Stimulated activated CD4-positive, alpha-beta T cell treated with anti-CD3 and anti-CD28 coated beads, Interleukin-15, amount 100 ng/mL, for 1 hour (primary cell): ENCODE results near the gene TBC1D10A.
"Not testable (repeated sequence)": the region's sequence is repeated elsewhere in the genome, so short reads cannot be mapped to it uniquely, and the experiment has no call there.

Source experiments
- DNase-seq, 2 donors: peaks; one replicate each; pipeline ENCODE4 v3.0.0-alpha.2; 2020; ENCODE audit warnings: low read depth in 1 of 2, low spot score in 1 of 2

Gene TBC1D10A

DNA sequence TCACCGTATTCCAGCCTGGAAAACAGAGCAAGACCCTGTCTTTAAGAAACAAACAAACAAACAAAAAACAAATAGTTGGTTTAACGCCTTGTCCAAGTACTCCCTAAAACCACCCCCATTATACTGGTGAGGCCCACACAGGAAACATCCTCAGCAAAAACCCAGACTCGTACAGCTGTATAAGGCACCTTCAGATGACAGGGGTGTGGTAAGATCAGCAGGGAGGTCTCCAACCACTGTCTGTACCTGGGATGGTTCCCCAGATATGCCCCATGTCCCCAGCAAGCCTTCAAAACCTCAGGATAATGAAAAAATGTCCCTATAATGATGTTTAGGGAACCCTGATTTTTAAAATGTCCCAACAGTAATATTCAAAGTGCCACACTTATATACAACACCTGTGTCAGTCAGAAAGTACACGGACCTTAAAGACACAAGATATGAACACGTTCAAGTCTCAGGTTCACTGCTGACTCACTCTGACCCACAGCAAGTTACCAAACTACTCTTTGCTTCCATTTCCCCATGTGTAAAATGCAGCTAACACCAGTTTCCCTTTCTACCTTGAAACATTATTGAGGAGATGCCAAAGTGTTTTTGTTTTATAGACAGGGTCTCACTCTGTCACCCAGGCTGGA lies 20.6 kb upstream of the TBC1D10A start:
- DNase-seq, result no peak

DNA sequence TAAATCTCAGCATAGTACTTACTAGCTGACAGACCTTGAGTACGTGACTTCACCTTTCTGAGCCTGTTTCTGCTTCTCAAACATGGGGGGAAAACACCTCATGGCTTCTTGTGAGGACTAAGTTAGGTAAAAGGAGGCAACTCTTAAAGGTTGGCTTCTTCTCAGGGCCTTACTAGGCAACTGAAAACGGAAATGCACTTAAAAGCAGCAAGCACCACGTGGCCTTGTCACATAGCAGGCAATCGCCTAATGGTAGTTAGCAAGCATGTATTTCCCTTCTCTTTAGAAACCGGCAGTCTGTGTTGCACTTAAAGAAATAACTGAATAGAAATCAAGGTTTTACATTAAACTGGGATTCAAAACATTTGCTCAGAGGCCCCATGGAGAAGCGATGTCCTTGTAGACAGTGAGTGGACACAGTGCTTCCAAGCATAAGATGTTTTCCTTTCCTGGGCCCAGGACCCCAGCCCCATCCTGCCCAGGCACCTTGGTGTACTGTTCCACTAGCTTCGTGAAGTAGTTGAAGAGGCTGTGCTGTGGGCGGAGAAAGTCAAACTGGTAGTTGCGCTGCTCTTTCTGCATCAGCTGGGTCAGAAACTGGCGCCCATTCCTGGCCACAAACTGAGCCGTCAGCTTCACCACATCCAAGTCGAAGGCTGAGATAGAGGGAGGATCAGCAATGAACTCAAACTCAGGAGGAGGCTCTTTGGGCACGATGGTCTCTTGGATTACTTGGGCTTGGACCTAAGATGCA lies 17.9 kb upstream of the TBC1D10A start:
- no peak for DNase-seq

DNA sequence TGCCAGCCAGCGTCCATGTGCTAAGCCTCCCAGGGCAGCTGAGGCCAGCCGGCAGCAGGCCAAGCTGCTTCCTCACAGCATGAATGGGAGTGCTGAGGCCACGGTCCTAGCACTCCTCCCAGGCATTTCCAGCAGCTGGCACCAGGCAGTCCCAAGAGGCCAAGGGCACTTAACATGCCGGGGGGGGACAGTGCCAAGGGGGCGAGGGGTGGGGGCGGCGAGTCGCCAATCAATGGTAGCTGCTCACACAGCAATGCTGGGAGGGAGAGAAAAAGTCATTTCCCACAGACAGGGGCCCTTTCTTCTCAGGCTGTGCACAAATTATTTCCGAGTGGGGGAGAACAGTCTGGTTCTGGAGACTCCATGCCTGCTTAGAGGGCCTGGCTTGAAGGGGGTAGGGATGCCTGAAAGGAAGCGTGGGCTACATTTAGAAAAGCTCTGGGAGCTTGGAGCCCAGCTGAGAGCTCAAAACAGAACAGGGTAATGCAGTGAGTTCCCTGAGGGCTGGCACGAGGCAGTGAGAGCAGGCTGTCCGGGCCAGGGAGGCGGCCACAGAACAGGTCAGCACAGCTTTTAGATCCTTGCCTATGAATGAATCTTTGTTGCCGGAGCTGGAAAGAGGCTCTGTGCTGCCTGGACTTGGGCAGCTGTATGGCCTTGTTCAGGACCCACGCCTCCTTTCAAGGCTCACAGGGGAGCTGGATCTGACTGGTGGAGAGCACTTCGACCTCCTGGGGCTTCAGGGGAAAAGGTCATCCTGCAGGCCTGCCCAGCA lies 14.4 kb upstream of the TBC1D10A start:
- no peak for DNase-seq

DNA sequence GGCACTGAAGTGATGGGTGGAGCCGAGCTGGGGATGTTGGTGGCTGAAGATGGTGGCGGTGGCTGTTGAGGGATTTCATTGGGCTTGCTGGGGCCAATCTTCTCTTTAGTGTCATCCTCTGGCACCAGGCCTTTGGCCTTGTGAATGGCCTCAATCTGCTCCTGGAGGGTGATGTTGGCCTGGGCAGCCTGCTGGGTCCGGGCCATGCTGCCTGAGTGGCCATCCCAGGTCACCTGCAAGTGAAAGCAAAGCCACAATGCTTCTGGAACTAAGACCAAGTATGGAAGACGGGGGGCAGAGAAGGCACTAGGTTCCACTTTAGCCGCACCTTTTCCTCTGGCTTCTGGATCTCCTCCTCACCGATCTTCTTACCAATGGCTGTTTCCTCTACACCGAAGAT lies 12.1 kb upstream of the TBC1D10A start:
- DNase-seq, result no peak

DNA sequence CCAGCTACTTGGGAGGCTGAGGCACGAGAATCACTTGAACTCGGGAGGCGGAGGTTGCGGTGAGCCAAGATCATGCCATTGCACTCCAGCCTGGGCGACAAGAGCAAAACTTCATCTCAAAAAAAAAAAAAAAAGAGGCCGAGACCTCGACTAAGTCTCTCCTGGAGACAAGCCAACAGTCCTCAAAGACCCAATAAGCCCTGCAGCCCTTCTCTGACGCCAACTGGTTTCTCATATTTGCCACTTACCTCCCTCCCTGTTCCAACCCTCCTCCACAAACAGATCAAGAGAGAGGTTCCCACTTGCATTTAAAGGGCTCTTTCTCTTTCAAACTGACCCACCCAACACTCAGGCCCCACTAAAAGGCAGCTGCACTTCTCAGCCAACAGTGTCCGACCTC lies 11.6 kb upstream of the TBC1D10A start:
- not testable (repeated sequence) for DNase-seq

DNA sequence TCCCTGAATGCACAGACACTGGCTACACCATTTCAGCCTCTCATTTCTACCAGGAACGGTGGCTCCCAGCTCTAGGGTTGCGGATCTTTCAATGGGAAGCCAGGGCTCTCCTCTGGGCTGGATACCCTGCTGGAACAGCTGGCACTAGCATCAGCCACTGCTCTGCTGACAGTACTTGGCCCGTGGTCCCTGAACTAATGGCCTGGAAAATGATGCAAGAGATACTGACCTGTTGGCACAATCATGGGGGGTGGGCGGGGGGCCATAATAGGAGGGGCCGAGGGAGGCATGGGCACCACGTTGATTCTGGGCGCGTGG lies 10.7 kb upstream of the TBC1D10A start:
- no peak for DNase-seq

DNA sequence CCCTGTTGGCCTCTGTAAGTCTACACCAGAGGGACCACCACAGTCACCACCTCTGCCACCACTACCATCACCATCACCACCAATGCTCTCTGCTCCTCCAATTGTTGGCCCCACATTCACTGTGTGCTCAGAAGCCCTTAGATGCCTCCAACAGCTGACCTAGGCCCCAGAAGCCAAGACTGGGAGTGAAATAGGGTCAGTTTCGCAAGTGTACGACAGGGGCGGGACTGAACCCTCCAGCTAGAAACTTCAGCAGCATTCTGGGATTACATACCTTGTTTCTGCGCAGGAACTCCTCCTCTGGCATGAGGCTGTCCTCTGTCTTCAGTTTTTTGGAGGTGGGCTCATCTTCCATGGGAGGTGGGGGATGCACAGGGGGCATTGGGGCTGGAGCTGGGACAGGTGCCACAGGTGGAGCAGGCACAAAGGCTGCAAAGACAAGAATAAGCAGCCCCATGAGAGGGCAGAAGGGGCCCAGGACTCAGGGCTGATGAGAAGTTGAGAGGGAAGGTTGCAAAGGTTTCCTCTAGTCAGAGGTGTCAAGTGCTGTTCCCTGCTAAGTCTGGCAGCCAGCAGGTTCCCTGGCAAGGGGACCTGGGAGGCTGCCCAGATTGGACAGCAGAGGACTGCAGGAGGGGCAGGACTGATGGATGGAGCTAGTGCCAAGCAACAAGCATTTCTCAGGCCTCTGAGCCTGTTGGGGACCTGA lies 10.2 kb upstream of the TBC1D10A start:
- no peak for DNase-seq

DNA sequence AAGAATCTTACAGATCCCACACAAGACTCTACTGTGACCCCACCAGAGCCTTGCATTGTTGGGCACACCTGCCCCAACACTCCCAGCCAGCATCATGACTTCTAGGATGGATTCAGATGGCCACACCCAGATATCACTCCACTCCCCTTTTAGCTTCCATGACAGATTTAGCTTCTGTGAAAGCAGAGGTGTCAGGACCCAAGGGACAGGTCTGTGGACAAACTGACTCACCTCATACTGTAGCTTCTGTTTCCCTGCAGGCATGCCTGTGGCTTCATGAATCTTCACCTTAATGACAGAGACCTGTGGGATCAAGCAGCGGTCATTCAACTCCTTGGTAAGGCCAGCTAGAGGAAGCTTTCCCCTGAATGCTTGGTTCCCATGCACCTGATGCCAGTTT lies 8.5 kb upstream of the TBC1D10A start:
- no peak for DNase-seq

DNA sequence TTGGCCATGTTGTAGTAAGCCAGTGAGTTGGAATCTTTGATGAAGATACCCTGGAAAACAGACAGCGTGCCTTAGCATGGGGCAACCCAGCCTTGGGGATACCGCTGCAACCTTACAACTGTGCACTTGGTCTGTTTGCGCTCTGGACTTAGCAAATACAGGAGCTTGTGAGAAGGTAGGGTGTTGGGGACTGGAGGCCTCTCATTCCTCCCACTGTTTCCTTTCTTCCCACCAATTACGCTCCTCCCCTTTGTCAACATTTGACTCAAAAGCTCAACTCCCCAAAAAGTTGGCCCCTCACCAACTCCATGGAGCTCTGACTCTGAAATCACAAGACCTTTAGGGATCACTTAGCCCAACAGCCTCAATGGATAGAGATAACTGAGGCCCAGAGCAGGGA lies 7.9 kb upstream of the TBC1D10A start:
- no peak for DNase-seq

DNA sequence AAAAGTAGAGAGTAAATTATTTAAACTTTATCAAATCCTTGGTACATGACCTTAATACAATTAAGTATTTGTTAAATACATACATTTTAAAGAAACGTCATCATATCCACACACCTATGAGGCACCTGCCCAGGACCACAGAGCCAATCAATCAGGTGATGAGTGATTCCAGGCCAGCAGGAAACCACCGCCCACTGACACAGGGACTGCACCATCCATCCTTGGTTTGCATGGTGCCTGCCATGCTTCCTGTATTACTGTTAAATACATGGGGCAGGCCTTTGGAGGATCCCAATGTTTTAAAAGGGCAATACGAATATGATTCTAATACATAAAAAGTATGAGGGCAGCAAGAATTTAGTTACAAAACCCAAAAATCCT lies 7.0 kb upstream of the TBC1D10A start:
- no peak for DNase-seq

DNA sequence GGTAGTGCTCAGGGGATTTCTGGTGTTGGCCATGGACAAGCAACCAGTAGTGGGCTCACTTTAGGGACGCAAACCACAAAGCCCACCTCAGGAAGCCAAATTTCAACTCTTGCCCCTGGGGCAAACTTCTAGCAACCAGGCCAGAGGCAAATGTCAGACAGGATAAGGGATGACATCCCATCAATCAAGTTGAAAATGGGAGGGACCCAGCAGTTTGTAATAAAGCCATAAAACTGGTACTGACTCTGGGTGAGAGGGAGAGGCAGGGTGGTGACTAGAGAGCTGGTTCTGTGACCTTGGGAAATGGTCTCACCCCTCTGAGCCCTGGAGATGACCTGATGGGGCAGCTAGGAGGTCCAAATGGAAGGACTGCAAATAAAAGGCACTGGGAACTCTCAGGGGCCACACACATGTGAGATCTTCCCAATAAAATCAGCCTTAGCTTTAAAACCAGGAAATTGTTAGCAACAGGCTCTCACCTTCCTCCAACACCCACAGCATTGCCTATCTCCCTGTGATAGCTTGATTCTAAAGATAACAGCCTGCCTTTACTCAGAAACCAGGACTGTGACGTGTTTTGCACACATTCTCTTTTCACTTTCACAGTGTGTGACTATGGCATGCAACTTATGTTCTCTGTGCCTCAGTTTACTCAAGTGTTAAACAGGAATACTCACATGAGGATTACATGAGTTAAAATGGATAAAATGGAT lies 6.4 kb upstream of the TBC1D10A start:
- DNase-seq, result no peak

DNA sequence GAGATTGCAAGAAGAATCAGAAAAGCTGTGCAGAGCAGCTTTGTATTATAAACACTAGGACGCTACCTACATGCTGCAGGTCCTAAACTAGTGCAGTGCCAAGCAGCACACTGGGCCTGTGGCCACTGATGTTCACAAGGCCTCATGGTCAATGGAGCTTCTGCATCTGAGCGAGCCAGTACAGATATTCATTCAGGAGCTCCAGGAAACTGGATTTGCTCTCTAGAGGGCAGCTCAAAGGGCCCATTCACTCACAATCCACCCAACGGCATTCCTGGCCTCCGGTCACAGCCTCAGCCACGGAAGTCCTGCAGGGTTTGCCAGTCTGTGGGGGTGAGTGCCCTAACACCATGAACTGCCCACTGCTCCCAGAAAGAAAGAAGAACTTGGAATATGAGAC lies 5.8 kb upstream of the TBC1D10A start:
- DNase-seq, result no peak

DNA sequence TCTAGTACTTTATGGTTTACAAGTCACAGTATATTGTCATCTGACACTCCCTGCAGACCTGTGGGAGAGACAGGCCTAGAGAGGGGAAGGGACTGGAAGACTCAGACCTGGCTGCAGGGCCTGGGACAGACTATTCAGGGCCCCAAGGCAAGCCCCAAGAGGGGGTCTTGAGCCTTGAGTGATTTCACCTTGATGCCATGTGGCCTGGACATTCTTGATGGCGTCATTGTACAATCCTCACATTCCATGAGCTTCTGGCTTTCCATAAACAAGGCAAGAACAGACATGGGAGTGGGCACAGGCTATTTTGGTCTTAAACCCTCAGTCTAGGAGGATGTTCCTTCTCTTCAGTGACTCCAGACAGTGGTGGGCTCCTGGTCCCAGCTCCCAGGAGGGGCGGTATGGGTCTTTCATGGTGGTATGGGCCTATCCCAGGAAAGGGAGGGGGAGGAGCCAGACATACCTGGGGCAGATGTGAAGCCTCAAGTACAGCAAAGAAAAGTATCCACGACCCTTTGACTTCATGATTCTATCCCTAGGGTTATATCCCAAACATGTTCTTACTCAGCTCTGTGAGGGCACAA lies 1.8 kb upstream of the TBC1D10A start:
- DNase-seq, result no peak

DNA sequence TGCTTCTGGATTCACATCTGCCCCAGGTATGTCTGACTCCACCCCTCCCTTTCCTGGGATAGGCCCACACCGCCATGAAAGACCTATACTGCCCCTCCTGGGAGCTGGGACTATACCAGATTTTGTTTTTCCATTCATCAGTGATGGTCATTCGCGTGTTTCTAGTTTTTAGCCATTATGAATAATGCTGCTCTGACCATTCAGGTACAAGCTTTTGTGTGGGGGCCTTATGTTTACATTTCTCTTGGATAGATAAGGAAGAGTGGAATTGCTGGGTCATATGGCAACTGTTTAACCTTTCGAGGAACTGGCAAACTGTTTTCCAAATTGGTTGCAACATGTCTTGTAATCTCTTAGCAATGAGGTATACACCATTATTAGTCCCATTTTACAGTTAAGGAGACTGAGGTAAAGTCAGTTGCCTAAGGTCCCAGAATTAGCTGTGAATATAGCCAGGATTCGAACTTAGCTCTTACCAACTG lies 1.2 kb upstream of the TBC1D10A start:
- DNase-seq, result no peak

DNA sequence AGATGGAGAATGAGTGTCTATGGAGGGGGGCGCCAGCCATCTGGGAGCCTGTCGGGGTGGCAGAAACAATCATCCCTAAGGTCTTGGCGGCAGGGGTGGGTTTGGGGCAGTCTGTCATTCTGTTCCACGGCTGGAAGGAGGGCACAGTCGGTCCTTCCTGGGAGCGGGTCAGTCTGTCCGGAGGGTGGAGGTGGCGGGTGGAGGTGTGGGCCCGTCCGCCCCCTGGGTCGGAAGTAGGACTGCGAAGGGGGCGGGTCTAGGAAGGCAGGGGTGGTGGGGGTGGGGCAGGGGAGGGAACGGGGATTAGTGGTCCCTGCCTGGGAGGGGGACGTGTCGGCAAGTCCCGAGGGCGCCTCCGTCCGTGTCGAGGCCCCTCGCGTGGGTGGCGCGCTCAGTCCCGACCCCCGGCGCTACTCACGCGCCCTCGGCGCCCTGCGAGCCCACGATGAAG lies 461 bp downstream of the TBC1D10A start:
- DNase-seq, result peak in 1 of 2 donors; percentile 24

DNA sequence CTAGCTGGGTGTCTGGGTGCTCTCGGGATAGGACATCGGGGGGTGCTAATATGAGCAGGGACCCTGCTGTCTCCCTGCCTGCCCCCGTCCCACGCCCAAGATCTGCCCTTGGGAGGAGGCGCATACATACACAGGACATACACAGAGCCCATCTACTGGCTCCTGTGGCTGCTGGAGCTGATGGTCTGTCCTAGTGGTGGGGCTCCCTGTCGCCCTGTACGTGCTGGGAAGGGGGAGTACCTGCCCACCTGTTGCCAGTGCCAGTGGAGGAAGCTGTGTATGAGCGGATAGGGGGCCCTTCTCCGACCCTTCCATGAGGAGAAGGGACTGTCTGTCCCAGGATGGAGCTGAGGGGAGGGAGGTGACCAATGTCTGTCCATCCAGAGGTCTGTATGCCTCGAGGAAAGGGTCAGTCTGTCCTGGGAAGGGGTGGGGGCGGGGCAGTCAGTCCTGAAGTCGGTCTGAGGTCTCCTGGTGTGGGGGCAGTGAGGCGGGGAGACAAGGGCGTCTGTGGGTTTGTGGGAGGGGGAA lies 952 bp downstream of the TBC1D10A start:
- DNase-seq, result no peak

DNA sequence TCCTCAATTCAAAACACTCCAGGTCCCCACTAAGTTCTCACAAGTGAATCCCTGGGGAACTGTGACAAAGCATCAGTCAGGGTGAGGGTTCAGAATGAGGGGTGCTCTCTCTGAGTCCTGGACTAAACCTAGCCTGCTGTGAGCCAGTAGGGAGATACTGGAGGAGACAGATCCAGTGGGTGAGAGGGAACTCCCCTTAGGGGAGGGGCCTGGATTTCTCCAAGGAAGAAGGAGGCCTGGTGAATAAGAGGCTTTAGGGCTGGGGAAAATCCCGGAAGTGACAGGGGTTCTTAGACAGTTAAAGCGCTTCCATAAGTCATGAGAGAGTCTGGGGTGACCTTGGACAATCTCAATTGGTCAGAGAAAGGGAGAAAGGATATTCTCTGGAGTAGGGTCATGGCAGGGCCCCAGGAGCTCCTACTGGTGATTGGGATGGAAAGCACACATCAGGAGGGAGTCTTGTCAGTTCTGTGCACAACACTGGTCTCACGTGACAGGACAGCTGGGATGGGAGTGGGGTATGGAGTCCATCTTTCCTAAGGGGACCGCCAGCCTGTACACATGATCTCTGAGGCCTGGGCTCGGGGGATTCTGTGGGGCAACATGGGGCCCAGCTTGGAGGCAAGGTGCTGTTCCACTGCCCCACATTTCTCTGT lies 1.5 kb downstream of the TBC1D10A start:
- no peak for DNase-seq

DNA sequence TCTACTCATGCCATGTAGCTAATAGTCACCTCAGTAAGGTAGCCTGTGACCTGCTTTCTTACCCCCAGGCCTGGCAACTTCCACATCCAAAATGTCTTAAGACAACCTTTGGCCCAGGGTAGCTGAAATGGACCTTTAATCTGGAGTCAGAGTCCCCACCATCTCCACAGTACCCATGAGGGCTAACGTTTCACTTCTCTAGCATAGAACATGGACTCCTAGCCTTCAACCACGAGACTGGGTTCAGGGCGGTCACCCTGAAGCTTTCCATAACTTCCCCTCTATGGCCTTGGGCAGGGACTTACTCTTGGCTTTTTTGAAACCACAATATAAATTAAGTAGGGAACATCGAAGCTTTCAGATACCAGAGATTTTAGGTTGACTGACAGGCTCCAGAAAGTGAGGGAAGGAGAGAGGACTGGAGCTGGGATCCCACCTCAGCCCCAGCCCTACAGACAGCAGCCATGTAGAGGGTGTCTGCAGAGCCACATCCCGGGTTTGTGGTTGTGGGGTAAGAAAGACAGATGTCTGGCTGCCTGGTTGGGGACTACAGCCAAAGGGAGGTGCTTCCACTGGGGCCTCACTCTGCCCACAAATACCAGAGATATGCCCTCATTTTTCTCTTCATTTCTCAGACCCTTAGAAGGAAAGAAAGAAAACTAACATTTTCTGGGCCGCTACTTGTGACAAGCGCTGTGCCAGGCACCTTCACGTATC lies 2.6 kb downstream of the TBC1D10A start:
- no peak for DNase-seq

DNA sequence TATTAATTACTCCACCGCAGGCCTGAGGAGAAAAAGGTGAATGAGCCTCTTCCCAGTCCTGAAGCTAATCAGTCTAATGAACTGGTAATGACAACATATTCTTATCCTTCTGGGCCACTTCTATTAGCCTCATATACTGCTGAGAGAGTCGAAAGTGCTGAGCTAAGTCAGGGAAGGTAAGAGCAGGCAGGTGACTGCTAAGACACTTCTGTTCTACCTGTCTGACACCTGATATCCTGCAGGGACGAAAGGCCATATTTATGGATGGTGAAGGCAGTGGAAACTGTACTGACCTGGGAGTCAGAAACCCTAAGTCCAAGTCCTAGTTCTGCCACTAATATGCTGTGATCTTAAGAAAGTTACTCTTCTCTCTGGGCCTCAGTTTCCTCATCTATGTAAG lies 3.5 kb downstream of the TBC1D10A start:
- no peak for DNase-seq
